HCT116 (cell line): ENCODE data around the gene TOR2A. TPM values are rescaled to one million over a fixed set of nuclear protein-coding genes. Genes with fewer than 3 reads are reported as not detected.

Experiments used
- ATAC-seq: fragments of 200-7000 bp; cut with Tn5 transposase; 2 replicates; pipeline ENCODE4 v1.9.1; 2020; ENCODE audit warnings: mild to moderate bottlenecking, moderate library complexity
- BruUV-seq: library from RNA; stranded (reverse); fragments of 400-500 nt; replicated peaks from 2 replicates; lab custom pipeline; 2021; lab: Mats Ljungman, UMichigan
- CTCF ChIA-PET: fragments of 300-600 bp; sonication (Branson Sonifier 250); formaldehyde crosslinking; loops from one replicate; lab custom pipeline; 2021; ENCODE audit warnings: antibody characterized with exemption; lab: Charles Lee
- POLR2A ChIA-PET: fragments of 300-600, 350-600 bp; sonication (Branson Sonifier 250); formaldehyde crosslinking; loops from one replicate; lab custom pipeline; 2021; ENCODE audit warnings: antibody characterized with exemption; lab: Charles Lee
- RAD21 ChIA-PET, 2 experiments: fragments of 300-600 bp; sonication (Branson Sonifier 250); formaldehyde crosslinking; loops; one replicate each; lab custom pipeline; 2023; ENCODE audit warnings: low total read pairs in 2 of 2; ENCODE audit not compliant: uncharacterized antibody in 2 of 2, unreplicated experiment in 2 of 2, low non-redundant PET in 1 of 2; lab: Charles Lee
- DNase-seq: peaks from one replicate; pipeline ENCODE4 v3.0.0-alpha.2; 2010; ENCODE audit warnings: low read depth, low spot score
- H2AFZ ChIP-seq: fragments of 200-600 bp; shearing (Covaris generic), sonication (generic); 2 replicates; pipeline ENCODE4 v1.6.1; 2017; ENCODE audit warnings: low read depth, mixed run types, mixed read lengths, antibody characterized with exemption, low read length; ENCODE audit not compliant: poor library complexity, severe bottlenecking
- H3K27ac ChIP-seq: 2 replicates; pipeline ENCODE4 v1.5.1; 2012; ENCODE audit warnings: low read depth, low read length
- H3K27me3 ChIP-seq: fragments of 200-600 bp; sonication (generic); 2 replicates; pipeline ENCODE4 v1.6.1; 2016; ENCODE audit warnings: mixed run types, low read length, mixed read lengths; ENCODE audit not compliant: insufficient read depth
- H3K36me3 ChIP-seq, 2 experiments: fragments of 200-500 bp in 1 of 2; fragments of 200-600 bp in 1 of 2; sonication (Bioruptor generic) in 1 of 2; sonication (generic) in 1 of 2; 2 replicates each; pipeline versions ENCODE4 v1.5.1 to v1.6.1; 2014 to 2016; ENCODE audit warnings: low read length in 2 of 2, inconsistent platforms in 1 of 2, mixed read lengths in 1 of 2, mixed run types in 1 of 2; ENCODE audit not compliant: insufficient read depth in 2 of 2, control insufficient read depth in 1 of 2
- H3K4me1 ChIP-seq, 2 experiments: fragments of 200-600 bp in 1 of 2; sonication (generic) in 1 of 2; 2 replicates each; pipeline versions ENCODE4 v1.5.1 to v1.6.1; 2012 to 2017; ENCODE audit warnings: low read length in 2 of 2, inconsistent platforms in 1 of 2, mild to moderate bottlenecking in 1 of 2, mixed read lengths in 1 of 2, mixed run types in 1 of 2, moderate library complexity in 1 of 2; ENCODE audit not compliant: insufficient read depth in 2 of 2, control insufficient read depth in 1 of 2
- H3K4me2 ChIP-seq: fragments of 200-600 bp; sonication (generic); 2 replicates; pipeline ENCODE4 v1.6.1; 2017; ENCODE audit warnings: mixed run types, low read length, mixed read lengths
- H3K4me3 ChIP-seq, 2 experiments: fragments of 200-600 bp in 1 of 2; sonication (generic) in 1 of 2; replicated peaks in 1 of 2; 2 replicates each; pipeline ENCODE4 v1.5.1; 2011 to 2016; ENCODE audit warnings: low read length in 2 of 2, control low read depth in 1 of 2, low read depth in 1 of 2, mild to moderate bottlenecking in 1 of 2, mixed read lengths in 1 of 2, mixed run types in 1 of 2
- H3K79me2 ChIP-seq: fragments of 200-600 bp; sonication (generic); 2 replicates; pipeline ENCODE4 v1.6.1; 2017; ENCODE audit warnings: mild to moderate bottlenecking, mixed run types, low read length, moderate library complexity, mixed read lengths; ENCODE audit not compliant: insufficient read depth
- H3K9ac ChIP-seq: fragments of 200-600 bp; sonication (generic); 2 replicates; pipeline ENCODE4 v1.6.1; 2016; ENCODE audit warnings: low read length, mixed read lengths
- H3K9me2 ChIP-seq: fragments of 200-600 bp; sonication (generic), shearing (Covaris generic); 2 replicates; pipeline ENCODE4 v1.6.1; 2017; ENCODE audit warnings: mixed run types, mild to moderate bottlenecking, moderate library complexity; ENCODE audit not compliant: insufficient read depth
- H3K9me3 ChIP-seq, 2 experiments: fragments of 200-500 bp in 1 of 2; fragments of 200-600 bp in 1 of 2; sonication (Bioruptor generic) in 1 of 2; sonication (generic) in 1 of 2; 2 replicates each; pipeline ENCODE4 v1.6.1; 2014 to 2017; ENCODE audit warnings: low read length in 2 of 2, mixed read lengths in 2 of 2, inconsistent platforms in 1 of 2, low read depth in 1 of 2, mild to moderate bottlenecking in 1 of 2, mixed run types in 1 of 2, moderate library complexity in 1 of 2; ENCODE audit not compliant: control insufficient read depth in 1 of 2, insufficient read depth in 1 of 2
- H4K20me1 ChIP-seq: fragments of 200-600 bp; sonication (generic), shearing (Covaris generic); 2 replicates; pipeline ENCODE4 v1.6.1; 2017; ENCODE audit warnings: mixed run types, mild to moderate bottlenecking, moderate library complexity; ENCODE audit not compliant: insufficient read depth
- CBX3 ChIP-seq: IDR thresholded peaks from 2 replicates; pipeline ENCODE4 v1.6.1; 2012; ENCODE audit warnings: low read depth
- CEBPB ChIP-seq: IDR thresholded peaks from 2 replicates; pipeline ENCODE4 v1.6.1; 2012; ENCODE audit warnings: low read depth
- EGR1 ChIP-seq: IDR thresholded peaks from 2 replicates; pipeline ENCODE4 v1.6.1; 2012; ENCODE audit warnings: low read depth
- ELF1 ChIP-seq: IDR thresholded peaks from 2 replicates; pipeline ENCODE4 v1.6.1; 2012; ENCODE audit warnings: low read depth, borderline replicate concordance
- EZH2 ChIP-seq: fragments of 200-600 bp; sonication (generic); IDR thresholded peaks from 2 replicates; pipeline ENCODE4 v1.6.1; 2017; ENCODE audit warnings: antibody characterized with exemption, mixed run types
- EZH2phosphoT487 ChIP-seq: fragments of 200-600 bp; IDR thresholded peaks from 2 replicates; pipeline ENCODE4 v1.6.1; 2018; ENCODE audit warnings: antibody characterized with exemption, borderline replicate concordance
- FOSL1 ChIP-seq: IDR thresholded peaks from 2 replicates; pipeline ENCODE4 v1.6.1; 2012; ENCODE audit warnings: low read depth
- JUND ChIP-seq: IDR thresholded peaks from 2 replicates; pipeline ENCODE4 v1.6.1; 2012
- POLR2AphosphoS5 ChIP-seq: IDR thresholded peaks from 2 replicates; pipeline ENCODE4 v1.6.1; 2011; ENCODE audit warnings: mild to moderate bottlenecking, low read depth, low read length, moderate library complexity
- RAD21 ChIP-seq: IDR thresholded peaks from 2 replicates; pipeline ENCODE4 v1.6.1; 2012; ENCODE audit warnings: low read depth, mild to moderate bottlenecking
- SP1 ChIP-seq: IDR thresholded peaks from 2 replicates; pipeline ENCODE4 v1.6.1; 2012; ENCODE audit warnings: low read depth
- TCF7L2 ChIP-seq: IDR thresholded peaks from 2 replicates; pipeline ENCODE4 v1.7.0; 2011; ENCODE audit warnings: borderline replicate concordance, inconsistent platforms; ENCODE audit not compliant: insufficient read depth, insufficient read length; ENCODE audit errors: extremely low read depth
- ZBTB33 ChIP-seq: IDR thresholded peaks from 2 replicates; pipeline ENCODE4 v1.6.1; 2011; ENCODE audit warnings: mild to moderate bottlenecking, low read length, moderate library complexity; ENCODE audit not compliant: insufficient replicate concordance; ENCODE audit errors: extremely low read depth
- ZFX ChIP-seq: fragments of 450-650 bp; IDR thresholded peaks from 2 replicates; pipeline ENCODE4 v1.6.1; 2017
- intact Hi-C: fragments of 100-400 bp; cut with micrococcal nuclease; formaldehyde crosslinking; loops from 2 replicates; pipeline ENCODE4 v1.10.0; 2022
- total RNA-seq: library from RNA; stranded (reverse); gene quantifications from one replicate; pipeline ENCODE4 v1.2.1, GENCODE V29; 2021; ENCODE audit not compliant: unreplicated experiment
- TF ChIP-seq, protein P1 (sequence below): IDR thresholded peaks from 2 replicates; pipeline ENCODE4 v1.6.1; 2012
- TF ChIP-seq, protein P2 (sequence below): IDR thresholded peaks from 2 replicates; pipeline ENCODE4 v1.6.1; 2012

Gene TOR2A
- total RNA-seq, 1 experiment from 2014 or later, result 12.0 TPM

GRCh38 chr9:127726871-127727270, 8.2 kb downstream of the TOR2A start:
- ATAC-seq (no peak), DNase-seq (no peak)
- intact Hi-C loops, result no loop called here
- H4K20me1 ChIP-seq, result no peaks in the 10 kb centered on the region
- no peak overlapping the region for H3K4me3 ChIP-seq
- POLR2A ChIA-PET, result no interaction called here
- no peak overlapping the region for H2AFZ ChIP-seq
- no TSS peak for BruUV-seq
- TF ChIP-seq CEBPB, result no peak
- TF ChIP-seq EGR1, result no peak
- no peak for TF ChIP-seq JUND
- no peak for TF ChIP-seq ZFX
- TF ChIP-seq FOSL1, result no peak
- TF ChIP-seq, protein P1, sequence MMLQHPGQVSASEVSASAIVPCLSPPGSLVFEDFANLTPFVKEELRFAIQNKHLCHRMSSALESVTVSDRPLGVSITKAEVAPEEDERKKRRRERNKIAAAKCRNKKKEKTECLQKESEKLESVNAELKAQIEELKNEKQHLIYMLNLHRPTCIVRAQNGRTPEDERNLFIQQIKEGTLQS, result no peak
- TF ChIP-seq POLR2AphosphoS5, result no peak
- TF ChIP-seq RAD21, result no peak
- TF ChIP-seq ZBTB33, result no peak
- no peak for TF ChIP-seq CBX3
- no peak for TF ChIP-seq ELF1
- no peak for TF ChIP-seq TCF7L2
- TF ChIP-seq EZH2, result no peak
- TF ChIP-seq, protein P2, sequence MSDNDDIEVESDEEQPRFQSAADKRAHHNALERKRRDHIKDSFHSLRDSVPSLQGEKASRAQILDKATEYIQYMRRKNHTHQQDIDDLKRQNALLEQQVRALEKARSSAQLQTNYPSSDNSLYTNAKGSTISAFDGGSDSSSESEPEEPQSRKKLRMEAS, result no peak
- no peak for TF ChIP-seq SP1
- no peak for TF ChIP-seq EZH2phosphoT487
- no peaks in the 10 kb centered on the region for H3K27me3 ChIP-seq
- no peaks in the 10 kb centered on the region for H3K36me3 ChIP-seq
- H3K9ac ChIP-seq, result no peak overlapping the region
- H3K4me2 ChIP-seq, result no peak overlapping the region
- RAD21 ChIA-PET, result no interaction called here
- CTCF ChIA-PET, result no interaction called here
- no peak overlapping the region for H3K27ac ChIP-seq
- no peaks in the 10 kb centered on the region for H3K9me3 ChIP-seq
- no peaks in the 10 kb centered on the region for H3K79me2 ChIP-seq
- no peaks in the 10 kb centered on the region for H3K9me2 ChIP-seq
- peaks cover 38 to 41% of the 10 kb centered on the region in 2 experiments for H3K4me1 ChIP-seq
